Measurements from ENCODE around the gene MYOM3.

The MYOM3 gene

DNA sequence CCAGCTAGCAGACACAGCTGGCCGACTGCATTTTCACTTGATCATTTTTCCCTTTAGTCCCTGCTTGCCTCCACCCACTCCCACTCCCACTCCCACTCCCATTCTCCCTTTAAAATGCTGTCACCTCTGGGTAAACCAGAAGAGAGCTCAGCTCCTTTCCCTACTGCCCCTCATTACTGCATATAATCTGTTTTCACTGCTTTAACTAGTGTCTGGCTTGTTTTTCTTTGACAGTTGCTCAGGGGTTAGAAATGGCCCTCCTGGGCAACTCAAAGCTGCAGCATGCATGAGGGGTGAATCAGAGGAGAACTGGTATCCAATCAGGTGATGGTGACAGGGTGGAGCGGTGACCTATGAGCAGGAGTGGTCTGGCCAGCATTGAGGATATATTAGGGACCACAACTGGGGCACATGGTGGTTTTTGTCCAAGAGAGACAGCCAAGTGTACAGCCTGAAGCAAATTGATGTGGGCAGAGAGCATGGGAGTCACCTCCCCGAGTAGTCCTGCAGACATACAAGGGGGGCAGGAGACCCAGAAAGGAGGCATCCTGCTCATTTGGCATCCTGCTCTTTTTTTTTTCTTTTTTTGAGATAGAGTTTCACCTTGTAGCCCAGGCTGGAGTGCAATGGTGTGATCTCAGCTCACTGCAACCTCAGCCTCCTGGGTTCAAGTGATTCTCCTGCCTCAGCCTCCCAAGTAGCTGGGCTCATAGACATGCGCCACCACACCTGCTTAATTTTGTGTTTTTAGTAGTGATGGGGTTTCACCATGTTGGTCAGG is 89.2 kb downstream of the MYOM3 start:
- DNase-seq (ENCODE audit: low read depth): no peak
- TF ChIP-seq, protein P1, sequence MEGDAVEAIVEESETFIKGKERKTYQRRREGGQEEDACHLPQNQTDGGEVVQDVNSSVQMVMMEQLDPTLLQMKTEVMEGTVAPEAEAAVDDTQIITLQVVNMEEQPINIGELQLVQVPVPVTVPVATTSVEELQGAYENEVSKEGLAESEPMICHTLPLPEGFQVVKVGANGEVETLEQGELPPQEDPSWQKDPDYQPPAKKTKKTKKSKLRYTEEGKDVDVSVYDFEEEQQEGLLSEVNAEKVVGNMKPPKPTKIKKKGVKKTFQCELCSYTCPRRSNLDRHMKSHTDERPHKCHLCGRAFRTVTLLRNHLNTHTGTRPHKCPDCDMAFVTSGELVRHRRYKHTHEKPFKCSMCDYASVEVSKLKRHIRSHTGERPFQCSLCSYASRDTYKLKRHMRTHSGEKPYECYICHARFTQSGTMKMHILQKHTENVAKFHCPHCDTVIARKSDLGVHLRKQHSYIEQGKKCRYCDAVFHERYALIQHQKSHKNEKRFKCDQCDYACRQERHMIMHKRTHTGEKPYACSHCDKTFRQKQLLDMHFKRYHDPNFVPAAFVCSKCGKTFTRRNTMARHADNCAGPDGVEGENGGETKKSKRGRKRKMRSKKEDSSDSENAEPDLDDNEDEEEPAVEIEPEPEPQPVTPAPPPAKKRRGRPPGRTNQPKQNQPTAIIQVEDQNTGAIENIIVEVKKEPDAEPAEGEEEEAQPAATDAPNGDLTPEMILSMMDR (IDR thresholded peaks at IDR 0.05; ENCODE audit: low read depth, low read length, missing control alignments): no peak
- H3K4me3 ChIP-seq (ENCODE audit: low read depth, low read length): no peak overlapping the region

DNA sequence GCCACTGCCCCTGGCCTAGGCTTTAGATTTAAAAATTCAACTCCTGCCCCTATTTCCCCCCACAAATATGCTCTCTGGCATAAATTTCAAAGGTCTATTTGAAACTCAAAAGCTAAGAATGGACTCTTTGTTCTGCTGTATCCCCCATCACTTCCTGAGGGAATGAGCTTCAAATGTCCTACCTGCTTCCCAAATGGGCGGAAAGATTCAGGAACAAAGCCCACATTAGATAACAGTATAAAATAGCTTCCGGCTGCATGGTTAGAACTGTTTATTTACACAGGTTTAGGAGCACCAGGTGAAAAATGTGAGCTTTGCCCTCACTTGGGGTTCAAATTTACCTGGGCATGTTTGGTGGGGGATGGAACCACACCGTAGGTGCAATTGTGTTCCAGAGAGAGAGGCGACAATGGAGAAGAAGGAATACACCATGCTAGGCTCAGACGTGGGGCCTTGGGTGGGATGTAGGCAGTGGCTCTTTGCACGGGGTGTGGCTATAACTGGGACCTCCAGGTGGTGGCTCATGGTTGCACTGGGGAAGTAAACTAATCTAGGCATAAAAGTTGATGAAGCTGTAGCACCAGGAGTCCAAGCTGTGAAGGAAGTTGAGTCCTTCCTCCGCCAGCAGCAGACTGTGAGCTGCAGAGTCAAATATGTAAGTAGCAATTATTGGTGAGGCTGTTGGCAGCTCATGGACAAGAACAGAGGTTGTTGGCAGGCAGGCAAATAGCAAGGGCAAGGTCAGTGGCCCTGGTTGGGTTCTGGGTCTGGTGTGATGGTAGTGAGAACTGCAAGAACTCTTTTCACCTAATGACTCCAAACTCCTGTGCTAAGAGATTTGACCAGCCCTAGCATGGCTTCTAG is 90.3 kb downstream of the MYOM3 start:
- H3K4me3 ChIP-seq (ENCODE audit: low read depth, low read length): no peak overlapping the region
- DNase-seq (ENCODE audit: low read depth): no peak
- TF ChIP-seq, protein P1 (IDR thresholded peaks at IDR 0.05; ENCODE audit: low read depth, low read length, missing control alignments): no peak

DNA sequence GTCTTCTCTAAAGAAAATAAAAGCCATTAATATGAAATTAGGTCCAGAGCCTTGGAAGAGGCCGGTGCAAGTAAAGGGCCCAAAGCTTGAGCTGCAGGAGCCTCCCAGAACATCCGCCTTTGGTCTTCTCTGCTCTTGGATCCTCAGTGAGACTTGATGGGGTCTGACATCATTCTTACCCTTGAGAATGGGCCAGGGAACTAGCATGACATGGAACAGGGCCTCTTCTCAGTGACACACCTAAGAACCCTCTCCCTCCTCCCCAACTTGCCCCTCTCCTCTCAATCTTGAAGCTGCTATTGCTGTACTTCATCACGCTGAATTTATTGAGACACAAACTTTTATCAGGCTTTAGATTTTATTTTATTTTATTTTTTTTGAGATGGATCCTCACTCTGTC is 91.5 kb downstream of the MYOM3 start:
- H3K4me3 ChIP-seq (ENCODE audit: low read depth, low read length): no peak overlapping the region
- TF ChIP-seq, protein P1 (IDR thresholded peaks at IDR 0.05; ENCODE audit: low read depth, low read length, missing control alignments): no peak
- DNase-seq (ENCODE audit: low read depth): no peak

DNA sequence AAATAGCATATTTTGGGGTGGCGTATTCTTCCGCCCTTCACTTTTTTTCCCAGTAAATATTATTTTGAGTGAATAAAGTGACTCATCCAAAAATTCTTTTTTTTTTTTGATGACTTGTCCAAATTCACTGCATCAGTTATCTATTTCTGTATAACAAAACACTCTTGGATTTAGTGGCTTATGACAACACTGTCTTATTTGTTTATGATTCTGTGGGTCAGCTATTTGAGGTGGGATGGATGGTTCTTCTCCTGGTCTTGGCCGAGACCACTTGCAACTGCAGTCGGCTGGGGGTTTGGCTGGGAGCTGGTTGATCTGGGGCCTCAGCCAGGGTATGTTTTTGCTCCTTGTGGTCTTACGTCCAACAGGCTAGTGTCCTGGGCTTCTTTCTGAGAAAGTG is 91.9 kb downstream of the MYOM3 start:
- TF ChIP-seq, protein P1 (IDR thresholded peaks at IDR 0.05; ENCODE audit: low read depth, low read length, missing control alignments): no peak
- H3K4me3 ChIP-seq (ENCODE audit: low read depth, low read length): no peak overlapping the region
- DNase-seq (ENCODE audit: low read depth): no peak

DNA sequence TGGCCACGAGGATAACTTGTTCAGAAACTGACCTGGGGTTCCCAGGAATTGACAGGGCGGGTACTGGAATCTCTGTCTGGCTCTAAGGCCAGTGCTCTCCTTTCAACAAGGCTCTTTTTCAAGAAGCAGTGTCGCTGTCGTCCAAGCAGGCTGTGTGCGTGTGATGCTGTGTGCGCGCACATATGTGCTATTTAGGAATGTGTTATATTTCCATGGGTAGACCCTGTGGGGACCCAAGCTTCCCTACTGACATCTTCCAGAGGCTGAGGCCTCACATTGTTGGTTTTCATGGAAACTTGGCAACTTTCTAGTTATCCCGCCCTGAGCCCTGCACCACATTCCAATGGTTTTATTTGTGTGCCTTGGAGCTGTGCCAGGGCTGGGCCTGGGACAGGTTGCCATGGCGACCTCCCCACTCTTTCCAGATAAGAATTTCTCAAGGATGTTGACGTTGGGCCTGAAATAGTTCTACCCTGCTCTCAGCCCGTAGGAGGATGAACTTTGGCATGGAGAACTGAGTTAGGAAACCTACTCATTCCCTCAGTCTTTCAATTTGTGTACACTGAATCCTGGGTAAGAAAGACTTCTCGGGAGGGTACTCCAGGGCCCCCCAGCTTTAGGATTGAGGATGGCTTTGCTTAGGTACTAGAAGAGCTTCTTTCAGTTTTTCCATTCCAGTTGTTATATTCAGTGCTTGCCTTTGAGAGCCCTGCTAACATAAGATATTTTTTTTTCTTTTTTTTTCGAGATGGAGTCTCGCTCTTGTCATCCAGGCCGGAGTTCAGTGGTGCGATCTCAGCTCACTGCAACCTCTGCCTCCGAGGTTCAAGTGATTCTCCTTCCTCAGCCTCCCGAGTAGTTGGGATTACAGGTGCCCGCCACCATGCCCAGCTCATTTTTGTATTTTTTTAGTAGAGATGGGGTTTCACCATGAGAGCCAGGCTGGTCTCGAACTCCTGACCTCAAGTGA is 93.0 kb downstream of the MYOM3 start:
- DNase-seq (ENCODE audit: low read depth): no peak
- no peak overlapping the region for H3K4me3 ChIP-seq (ENCODE audit: low read depth, low read length)
- TF ChIP-seq, protein P1 (IDR thresholded peaks at IDR 0.05; ENCODE audit: low read depth, low read length, missing control alignments): no peak
